Measurements from ENCODE around the gene PITX3.

DNA sequence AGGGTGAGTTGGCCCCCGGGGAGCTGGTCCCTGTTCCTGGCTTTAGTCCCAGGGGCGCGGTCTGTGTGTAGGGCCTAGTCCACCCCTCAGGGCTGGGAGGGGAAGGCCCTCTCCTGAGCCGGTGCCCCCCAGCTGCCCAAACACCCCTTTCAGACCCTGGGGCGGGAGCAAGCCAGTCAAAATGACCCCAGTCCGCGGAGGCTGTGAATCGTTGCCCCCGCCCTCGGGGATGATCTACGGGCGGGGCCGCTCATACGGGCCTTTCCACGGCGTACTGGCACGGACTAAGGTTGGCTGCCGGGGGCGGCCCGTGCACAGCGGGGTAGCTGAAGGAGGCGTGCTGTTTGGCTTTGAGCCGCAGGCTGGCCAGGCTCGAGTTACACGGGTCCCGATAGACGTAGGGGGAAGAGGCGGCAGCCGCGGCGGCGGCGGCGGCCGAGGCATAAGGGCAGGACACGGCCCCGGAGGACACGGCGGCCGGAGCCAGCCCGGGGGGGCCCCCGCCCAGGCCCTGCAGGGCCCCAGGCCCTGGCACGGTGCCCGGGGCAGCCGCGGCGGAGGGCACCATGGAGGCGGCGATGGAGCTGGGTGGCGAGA is 10.9 kb downstream of the PITX3 start:
- TF ChIP-seq, protein P1, sequence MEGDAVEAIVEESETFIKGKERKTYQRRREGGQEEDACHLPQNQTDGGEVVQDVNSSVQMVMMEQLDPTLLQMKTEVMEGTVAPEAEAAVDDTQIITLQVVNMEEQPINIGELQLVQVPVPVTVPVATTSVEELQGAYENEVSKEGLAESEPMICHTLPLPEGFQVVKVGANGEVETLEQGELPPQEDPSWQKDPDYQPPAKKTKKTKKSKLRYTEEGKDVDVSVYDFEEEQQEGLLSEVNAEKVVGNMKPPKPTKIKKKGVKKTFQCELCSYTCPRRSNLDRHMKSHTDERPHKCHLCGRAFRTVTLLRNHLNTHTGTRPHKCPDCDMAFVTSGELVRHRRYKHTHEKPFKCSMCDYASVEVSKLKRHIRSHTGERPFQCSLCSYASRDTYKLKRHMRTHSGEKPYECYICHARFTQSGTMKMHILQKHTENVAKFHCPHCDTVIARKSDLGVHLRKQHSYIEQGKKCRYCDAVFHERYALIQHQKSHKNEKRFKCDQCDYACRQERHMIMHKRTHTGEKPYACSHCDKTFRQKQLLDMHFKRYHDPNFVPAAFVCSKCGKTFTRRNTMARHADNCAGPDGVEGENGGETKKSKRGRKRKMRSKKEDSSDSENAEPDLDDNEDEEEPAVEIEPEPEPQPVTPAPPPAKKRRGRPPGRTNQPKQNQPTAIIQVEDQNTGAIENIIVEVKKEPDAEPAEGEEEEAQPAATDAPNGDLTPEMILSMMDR (IDR thresholded peaks at IDR 0.05; ENCODE audit: extremely low read depth in 1 of 2, insufficient read depth in 1 of 2, low read depth in 1 of 2, low read length in 2 of 2), result no peak
- TF ChIP-seq POLR2A (IDR thresholded peaks at IDR 0.05; ENCODE audit: low read depth, low read length) (no peak), POLR2AphosphoS5 (IDR thresholded peaks at IDR 0.05; ENCODE audit: insufficient read depth, low read depth, low read length) (no peak)
